IMR-90 (cell line): ENCODE data around the gene FOCAD. TPM values are rescaled to one million over a fixed set of nuclear protein-coding genes. Genes with fewer than 3 reads are reported as not detected.

Experiments
- ATAC-seq: fragments of 200-7000 bp; cut with Tn5 transposase; 2 replicates; pipeline ENCODE4 v1.9.1; 2020; ENCODE audit warnings: low read depth, mild to moderate bottlenecking, moderate library complexity
- BruUV-seq: library from RNA; stranded (reverse); fragments of 400-500 nt; replicated peaks from 2 replicates; lab custom pipeline; 2021; lab: Mats Ljungman, UMichigan
- CTCF ChIA-PET: fragments of 300-600 bp; formaldehyde crosslinking; extraction: SDS; loops from one replicate; lab custom pipeline; 2021; ENCODE audit warnings: antibody characterized with exemption; lab: Yijun Ruan, JAX
- POLR2A ChIA-PET: fragments of 300-600 bp; sonication (Branson Sonifier 250); formaldehyde crosslinking; loops from one replicate; lab custom pipeline; 2022; ENCODE audit warnings: antibody characterized with exemption; ENCODE audit not compliant: unreplicated experiment; lab: Charles Lee
- DNase-seq: peaks from one replicate; pipeline ENCODE4 v3.0.0; 2013
- H2AFZ ChIP-seq: replicated peaks from 2 replicates; pipeline ENCODE3; 2013; ENCODE audit warnings: low read length, mild to moderate bottlenecking; ENCODE audit not compliant: poor library complexity
- H2AK5ac ChIP-seq: 2 replicates; pipeline ENCODE4 v1.6.1; 2013; ENCODE audit warnings: low read depth, low read length, inconsistent platforms
- H2AK9ac ChIP-seq: replicated peaks from 2 replicates; pipeline ENCODE3; 2013; ENCODE audit warnings: mild to moderate bottlenecking, low read depth, low read length, moderate library complexity; ENCODE audit not compliant: poor library complexity
- H2BK120ac ChIP-seq: 2 replicates; pipeline ENCODE4 v1.6.1; 2013; ENCODE audit warnings: low read depth, low read length, inconsistent platforms
- H2BK15ac ChIP-seq: 3 replicates; pipeline ENCODE4 v1.6.1; 2013; ENCODE audit warnings: low read depth, low read length, inconsistent platforms
- H2BK20ac ChIP-seq: 2 replicates; pipeline ENCODE4 v1.6.1; 2013; ENCODE audit warnings: low read depth, mild to moderate bottlenecking, inconsistent platforms, low read length, moderate library complexity
- H2BK5ac ChIP-seq: 2 replicates; pipeline ENCODE4 v1.6.1; 2013; ENCODE audit warnings: mild to moderate bottlenecking, low read depth, low read length, inconsistent platforms; ENCODE audit not compliant: poor library complexity, severe bottlenecking
- H3K14ac ChIP-seq: replicated peaks from 2 replicates; pipeline ENCODE4 v1.6.1; 2013; ENCODE audit warnings: low read depth, low read length, inconsistent platforms
- H3K18ac ChIP-seq: 2 replicates; pipeline ENCODE4 v1.6.1; 2013; ENCODE audit warnings: low read depth, low read length, control low read depth
- H3K23ac ChIP-seq: 2 replicates; pipeline ENCODE4 v1.6.1; 2013; ENCODE audit warnings: low read depth, low read length, inconsistent platforms
- H3K27ac ChIP-seq: 2 replicates; pipeline ENCODE4 v1.5.1; 2013; ENCODE audit warnings: mild to moderate bottlenecking, control low read depth, low read length; ENCODE audit not compliant: insufficient read depth
- H3K27me3 ChIP-seq: 2 replicates; pipeline ENCODE4 v1.6.1; 2013; ENCODE audit warnings: low read length; ENCODE audit not compliant: control insufficient read depth, insufficient read depth
- H3K36me3 ChIP-seq: 2 replicates; pipeline ENCODE4 v1.6.1; 2013; ENCODE audit warnings: low read length, mixed read lengths; ENCODE audit not compliant: control insufficient read depth, insufficient read depth
- H3K4ac ChIP-seq: 2 replicates; pipeline ENCODE4 v1.6.1; 2013; ENCODE audit warnings: low read depth, low read length, inconsistent platforms
- H3K4me1 ChIP-seq: 2 replicates; pipeline ENCODE4 v1.6.1; 2013; ENCODE audit warnings: low read length, mixed read lengths; ENCODE audit not compliant: control insufficient read depth, insufficient read depth
- H3K4me2 ChIP-seq: 2 replicates; pipeline ENCODE4 v1.6.1; 2013; ENCODE audit warnings: low read depth, mild to moderate bottlenecking, control low read depth, low read length, moderate library complexity
- H3K4me3 ChIP-seq: 2 replicates; pipeline ENCODE4 v1.5.1; 2013; ENCODE audit warnings: low read depth, mild to moderate bottlenecking, control low read depth, low read length, moderate library complexity; ENCODE audit not compliant: insufficient read depth
- H3K56ac ChIP-seq: 2 replicates; pipeline ENCODE4 v1.6.1; 2013; ENCODE audit warnings: low read length, inconsistent platforms; ENCODE audit not compliant: insufficient read depth; ENCODE audit errors: extremely low read depth
- H3K79me1 ChIP-seq, 2 experiments: 2 replicates each; pipeline ENCODE4 v1.6.1; 2013; ENCODE audit warnings: low read length in 2 of 2, inconsistent platforms in 1 of 2, low read depth in 1 of 2
- H3K9ac ChIP-seq: 2 replicates; pipeline ENCODE4 v1.6.1; 2013; ENCODE audit warnings: low read depth, low read length, control low read depth
- H3K9me1 ChIP-seq: 2 replicates; pipeline ENCODE4 v1.6.1; 2013; ENCODE audit warnings: low read length, inconsistent platforms; ENCODE audit not compliant: insufficient read depth
- H3K9me3 ChIP-seq: 2 replicates; pipeline ENCODE4 v1.6.1; 2013; ENCODE audit warnings: low read length; ENCODE audit not compliant: control insufficient read depth, insufficient read depth
- H4K20me1 ChIP-seq: 2 replicates; pipeline ENCODE4 v1.6.1; 2013; ENCODE audit warnings: low read length, inconsistent platforms; ENCODE audit not compliant: insufficient read depth
- H4K5ac ChIP-seq: 2 replicates; pipeline ENCODE4 v1.6.1; 2013; ENCODE audit warnings: mild to moderate bottlenecking, low read depth, low read length, control low read depth
- H4K8ac ChIP-seq, 2 experiments: 2 replicates each; pipeline ENCODE4 v1.6.1; 2013; ENCODE audit warnings: low read depth in 2 of 2, low read length in 2 of 2, control low read depth in 1 of 2, inconsistent platforms in 1 of 2
- H4K91ac ChIP-seq: 2 replicates; pipeline ENCODE4 v1.6.1; 2013; ENCODE audit warnings: low read depth, low read length, inconsistent platforms; ENCODE audit not compliant: insufficient read depth
- CEBPB ChIP-seq: IDR thresholded peaks from 2 replicates; pipeline ENCODE4 v1.6.1; 2012; ENCODE audit warnings: low read depth, low read length, improper control_type of control experiment
- CHD1 ChIP-seq: IDR thresholded peaks from 2 replicates; pipeline ENCODE4 v1.6.1; 2012; ENCODE audit warnings: low read depth, low read length, improper control_type of control experiment
- CTCF ChIP-seq: conservative IDR thresholded peaks from 2 replicates; pipeline ENCODE4 v1.5.1; 2012; ENCODE audit warnings: mild to moderate bottlenecking, low read depth, low read length, improper control_type of control experiment
- ELK1 ChIP-seq: fragments of 150-350 bp; IDR thresholded peaks from 2 replicates; pipeline ENCODE4 v1.6.1; 2016; ENCODE audit warnings: low read depth, mild to moderate bottlenecking, low read length, moderate library complexity, borderline replicate concordance
- FOS ChIP-seq: fragments of 150-350 bp; IDR thresholded peaks from 2 replicates; pipeline ENCODE4 v1.6.1; 2016; ENCODE audit warnings: low read depth, low read length
- MAFK ChIP-seq: IDR thresholded peaks from 2 replicates; pipeline ENCODE4 v1.6.1; 2012; ENCODE audit warnings: low read depth, low read length, improper control_type of control experiment
- MAZ ChIP-seq: IDR thresholded peaks from 2 replicates; pipeline ENCODE4 v1.6.1; 2012; ENCODE audit warnings: low read depth, mild to moderate bottlenecking, low read length, improper control_type of control experiment, moderate library complexity, borderline replicate concordance
- MXI1 ChIP-seq: IDR thresholded peaks from 2 replicates; pipeline ENCODE4 v1.6.1; 2012; ENCODE audit warnings: low read depth, mild to moderate bottlenecking, low read length, moderate library complexity, borderline replicate concordance
- RCOR1 ChIP-seq: IDR thresholded peaks from 2 replicates; pipeline ENCODE4 v1.6.1; 2012; ENCODE audit warnings: mild to moderate bottlenecking, low read length, improper control_type of control experiment; ENCODE audit not compliant: insufficient replicate concordance
- RFX5 ChIP-seq: IDR thresholded peaks from 2 replicates; pipeline ENCODE4 v1.8.0; 2012; ENCODE audit warnings: low read depth, mild to moderate bottlenecking, low read length, moderate library complexity
- USF2 ChIP-seq: fragments of 150-350 bp; IDR thresholded peaks from 2 replicates; pipeline ENCODE4 v1.6.1; 2017; ENCODE audit warnings: mild to moderate bottlenecking, antibody characterized with exemption, low read length, low read depth
- WGBS, 2 experiments: methylation state at CpG; one replicate each; pipeline versions ENCODE4 v1.1.5 to v1.1.7; 2013; ENCODE audit warnings: missing lambda C conversion rate in 2 of 2; ENCODE audit not compliant: insufficient read length in 1 of 2; ENCODE audit errors: extremely low coverage in 2 of 2; 5-methylcytosine and 5-hydroxymethylcytosine counted together
- dilution Hi-C: fragments of 300-500 bp; cut with HindIII; formaldehyde crosslinking; loops from one replicate; pipeline ENCODE4 v1.14.3; 2018; ENCODE audit warnings: low sequenced_read_pairs; ENCODE audit not compliant: unreplicated experiment
- in situ Hi-C: fragments of 300-500 bp; cut with MboI; formaldehyde crosslinking; loops from 3 replicates; pipeline ENCODE4 v1.14.3; 2019; ENCODE audit warnings: low sequenced_read_pairs, inconsistent platforms, mixed read lengths
- intact Hi-C: fragments of 100-400 bp; cut with micrococcal nuclease; formaldehyde crosslinking; loops from 2 replicates; pipeline ENCODE4 v1.10.0; 2022
- polyA plus RNA-seq, 3 experiments: library from polyadenylated mRNA; depleted of rRNA; stranded (reverse); fragments of >200 nt; gene quantifications; 2 replicates each; pipeline ENCODE4 v1.2.3, GENCODE V29; 2012; ENCODE audit warnings: low replicate concordance in 1 of 3
- total RNA-seq: library from RNA; depleted of rRNA; stranded (reverse); fragments of >200 nt; gene quantifications from 2 replicates; pipeline ENCODE4 v1.2.3, GENCODE V29; 2012

The FOCAD gene
- total and polyA plus RNA-seq, 2 of the 4 experiments (the other 2 are of a cell fraction), result 28.8 to 91.2 TPM

GRCh38 chr9:20989923-20990341 is 305.9 kb downstream of the FOCAD start:
- Histone ChIP-seq H3K9ac (no peak overlapping the region), H3K56ac (no peak overlapping the region), H3K27me3 (no peaks in the 10 kb centered on the region), H3K79me1 (0 out of 4 replicates have a peak, but pooled peaks cover 0 to 3% of the 10 kb centered on the region in 2 experiments), H3K4me3 (no peak overlapping the region), H3K18ac (no peak overlapping the region), H3K23ac (no peak overlapping the region), H3K27ac (no peak overlapping the region), H3K14ac (no peak overlapping the region), H2BK120ac (no peak overlapping the region), H2AK9ac (no peak overlapping the region), H2AK5ac (no peak overlapping the region), H3K4ac (no peak overlapping the region), H4K91ac (no peak overlapping the region), H2BK15ac (no peak overlapping the region), H3K9me1 (0 out of 2 replicates have a peak, but pooled peaks cover 2% of the 10 kb centered on the region), H3K4me1 (peaks cover 5% of the 10 kb centered on the region), H3K4me2 (no peak overlapping the region), H3K9me3 (no peaks in the 10 kb centered on the region), H2BK20ac (no peak overlapping the region), H2AFZ (no peak overlapping the region), H4K5ac (no peak overlapping the region), H3K36me3 (peaks cover 9% of the 10 kb centered on the region), H4K20me1 (no peaks in the 10 kb centered on the region), H4K8ac (no peak overlapping the region), H2BK5ac (no peak overlapping the region)
- no peak for TF ChIP-seq RCOR1
- no peak for TF ChIP-seq CEBPB
- no peak for TF ChIP-seq MXI1
- TF ChIP-seq MAFK, result no peak
- TF ChIP-seq FOS, result no peak
- no peak for TF ChIP-seq ELK1
- no peak for TF ChIP-seq CTCF
- no peak for TF ChIP-seq RFX5
- TF ChIP-seq MAZ, result no peak
- TF ChIP-seq CHD1, result no peak
- no peak for TF ChIP-seq USF2
- 100% methylated on average over 1 of the region's 6 CpGs; no CpG with 5 or more reads in 1 of the 2 experiments for WGBS, 2 experiments
- ATAC-seq, result no peak
- CTCF ChIA-PET, result no interaction called here
- dilution Hi-C loops, result no loop called here
- POLR2A ChIA-PET, result no interaction called here
- in situ Hi-C loops, result no loop called here
- DNase-seq, result no peak
- intact Hi-C loops, result no loop called here
- no TSS peak for BruUV-seq
